Panc1 (cell line): ENCODE results near the gene GLUL. TPM values are rescaled to one million over a fixed set of nuclear protein-coding genes. Genes with fewer than 3 reads are reported as not detected.

Source experiments
- ATAC-seq: fragments of 200-7000 bp; cut with Tn5 transposase; 2 replicates; pipeline ENCODE4 v1.9.1; 2020; ENCODE audit warnings: mild to moderate bottlenecking, moderate library complexity
- BruUV-seq: library from RNA; stranded (reverse); fragments of 400-500 nt; replicated peaks from 2 replicates; lab custom pipeline; 2021; lab: Mats Ljungman, UMichigan
- CTCF ChIA-PET: fragments of 300-600 bp; sonication (Branson Sonifier 250); formaldehyde crosslinking; loops from one replicate; lab custom pipeline; 2022; ENCODE audit warnings: antibody characterized with exemption; lab: Charles Lee
- POLR2A ChIA-PET: fragments of 300-600 bp; sonication (Branson Sonifier 250); formaldehyde crosslinking; loops from one replicate; lab custom pipeline; 2022; ENCODE audit warnings: antibody characterized with exemption; lab: Charles Lee
- DNase-seq: peaks from one replicate; pipeline ENCODE4 v3.0.0-alpha.2; 2010; ENCODE audit warnings: low read depth, low spot score
- H3K27ac ChIP-seq: 2 replicates; pipeline ENCODE4 v1.5.1; 2011; ENCODE audit warnings: mild to moderate bottlenecking, low read length, inconsistent platforms
- H3K27me3 ChIP-seq: fragments of 200-500 bp; sonication (Bioruptor generic); 2 replicates; pipeline ENCODE4 v1.6.0; 2014; ENCODE audit warnings: low read length, inconsistent platforms; ENCODE audit not compliant: control insufficient read depth, insufficient read depth
- H3K36me3 ChIP-seq: fragments of 200-500 bp; sonication (Bioruptor generic); 2 replicates; pipeline ENCODE4 v1.5.1; 2014; ENCODE audit warnings: inconsistent platforms, mild to moderate bottlenecking, low read length, moderate library complexity; ENCODE audit not compliant: control insufficient read depth, insufficient read depth
- H3K4me1 ChIP-seq: 2 replicates; pipeline ENCODE4 v1.5.1; 2011; ENCODE audit warnings: inconsistent platforms, mild to moderate bottlenecking, low read length, moderate library complexity; ENCODE audit not compliant: control insufficient read depth, insufficient read depth
- H3K4me3 ChIP-seq, 2 experiments: 2 replicates each; pipeline ENCODE4 v1.5.1; 2011 to 2012; ENCODE audit warnings: low read depth in 2 of 2, low read length in 2 of 2, mild to moderate bottlenecking in 2 of 2, inconsistent platforms in 1 of 2, moderate library complexity in 1 of 2
- H3K9me3 ChIP-seq: fragments of 200-500 bp; sonication (Bioruptor generic); 2 replicates; pipeline ENCODE4 v1.5.1; 2014; ENCODE audit warnings: low read depth, mild to moderate bottlenecking, inconsistent platforms, low read length, moderate library complexity; ENCODE audit not compliant: control insufficient read depth, insufficient read depth
- CTCF ChIP-seq: fragments of 450-650 bp; IDR thresholded peaks from 2 replicates; pipeline ENCODE4 v1.5.1; 2017; ENCODE audit warnings: mild to moderate bottlenecking
- POLR2AphosphoS5 ChIP-seq: IDR thresholded peaks from 2 replicates; pipeline ENCODE4 v1.6.1; 2012; ENCODE audit warnings: mild to moderate bottlenecking, low read depth, low read length, moderate library complexity
- REST ChIP-seq, 2 experiments: IDR thresholded peaks; 2 replicates each; pipeline ENCODE4 v1.6.1; 2011 to 2012; ENCODE audit warnings: low read depth in 2 of 2, control low read depth in 1 of 2, low read length in 1 of 2, mild to moderate bottlenecking in 1 of 2, moderate library complexity in 1 of 2; ENCODE audit not compliant: insufficient read depth in 1 of 2
- SIN3A ChIP-seq: IDR thresholded peaks from 2 replicates; pipeline ENCODE4 v1.6.1; 2012; ENCODE audit warnings: low read depth, mild to moderate bottlenecking, low read length, moderate library complexity, borderline replicate concordance; ENCODE audit not compliant: insufficient read depth
- TCF7L2 ChIP-seq: IDR thresholded peaks from 2 replicates; pipeline ENCODE4 v1.6.1; 2011; ENCODE audit warnings: mild to moderate bottlenecking, low read depth, low read length, inconsistent platforms
- in situ Hi-C: cut with HindIII; loops from 2 replicates; pipeline ENCODE4 v1.10.0; 2016; ENCODE audit warnings: low sequenced_read_pairs, low pct_unique_long_range_greater_than_20kb
- intact Hi-C: fragments of 100-400 bp; cut with micrococcal nuclease; formaldehyde crosslinking; loops from one replicate; pipeline ENCODE4 v1.10.0; 2022; ENCODE audit not compliant: unreplicated experiment
- total RNA-seq: library from RNA; stranded (reverse); gene quantifications from one replicate; pipeline ENCODE4 v1.2.1, GENCODE V29; 2021; ENCODE audit not compliant: unreplicated experiment

The GLUL gene
- total RNA-seq, 1 experiment from 2014 or later, result 55.2 TPM

- no peaks in the 10 kb centered on the region; the same call in 1 of the 2 replicates for H3K27me3 ChIP-seq
- H3K27ac ChIP-seq, result no peak overlapping the region
- no peak overlapping the region for H3K4me3 ChIP-seq
- H3K9me3 ChIP-seq, result no peaks in the 10 kb centered on the region
- no peak for TF ChIP-seq REST (IDR thresholded peaks at IDR 0.05; ENCODE audit: insufficient read depth in 1 of 2, low read depth in 2 of 2, low read length in 1 of 2)
- no peak for TF ChIP-seq POLR2AphosphoS5
- no peak for TF ChIP-seq SIN3A
- TF ChIP-seq TCF7L2, result no peak
- H3K4me1 ChIP-seq, result no peaks in the 10 kb centered on the region
- no TSS peak for BruUV-seq
- in situ Hi-C loops (no loop called here), intact Hi-C loops (no loop called here)
- POLR2A ChIA-PET, result no interaction called here
- DNase-seq (no peak), ATAC-seq (no peak)
- CTCF ChIA-PET, result no interaction called here
- no peaks in the 10 kb centered on the region for H3K36me3 ChIP-seq
Observed at GRCh38 chr1:182359645-182360044, 31.9 kb downstream of the GLUL start.

- Histone ChIP-seq H3K9me3 (no peaks in the 10 kb centered on the region), H3K4me3 (no peak overlapping the region), H3K36me3 (no peaks in the 10 kb centered on the region), H3K27me3 (no peaks in the 10 kb centered on the region; the same call in 1 of the 2 replicates), H3K27ac (no peak overlapping the region), H3K4me1 (no peaks in the 10 kb centered on the region)
- no peak for DNase-seq
- BruUV-seq, result no TSS peak
- ChIA-PET CTCF (no interaction called here), POLR2A (no interaction called here)
- intact Hi-C loops, result no loop called here
- in situ Hi-C loops, result no loop called here
- no peak for ATAC-seq
- TF ChIP-seq CTCF (no peak), TCF7L2 (no peak)
Observed at GRCh38 chr1:182357913-182358312, 33.7 kb downstream of the GLUL start.

GRCh38 chr1:182357171-182357570, 34.4 kb downstream of the GLUL start:
- DNase-seq (no peak), ATAC-seq (no peak)
- BruUV-seq, result no TSS peak
- Histone ChIP-seq H3K36me3 (no peaks in the 10 kb centered on the region), H3K27ac (no peak overlapping the region), H3K27me3 (no peaks in the 10 kb centered on the region; the same call in 1 of the 2 replicates), H3K4me1 (no peaks in the 10 kb centered on the region), H3K9me3 (no peaks in the 10 kb centered on the region), H3K4me3 (no peak overlapping the region)
- TF ChIP-seq TCF7L2 (no peak), POLR2AphosphoS5 (no peak), REST (IDR thresholded peaks at IDR 0.05; ENCODE audit: insufficient read depth in 1 of 2, low read depth in 2 of 2, low read length in 1 of 2) (no peak), SIN3A (no peak), CTCF (no peak)
- in situ Hi-C loops (no loop called here), intact Hi-C loops (no loop called here)
- ChIA-PET CTCF (no interaction called here), POLR2A (no interaction called here)
